AG04450 (cell line): Measurements from ENCODE around the gene SLC24A4. TPM values are rescaled to one million over a fixed set of nuclear protein-coding genes. Genes with fewer than 3 reads are reported as not detected.

ENCODE experiments used
- CTCF ChIA-PET: fragments of 300-600, 350-600 bp; formaldehyde crosslinking; extraction: SDS; loops from one replicate; lab custom pipeline; 2022; ENCODE audit warnings: antibody characterized with exemption, inconsistent platforms; lab: Charles Lee
- POLR2A ChIA-PET: fragments of 350-600 bp; formaldehyde crosslinking; extraction: SDS; loops from one replicate; lab custom pipeline; 2021; ENCODE audit warnings: antibody characterized with exemption, inconsistent platforms; lab: Yijun Ruan, JAX
- DNase-seq: peaks from one replicate; pipeline ENCODE4 v3.0.0-alpha.2; 2011; ENCODE audit warnings: low read depth, low spot score
- H3K27ac ChIP-seq: one replicate; pipeline ENCODE4 v1.5.1; 2012; ENCODE audit warnings: low read depth, low read length, control low read depth
- H3K27me3 ChIP-seq: one replicate; pipeline ENCODE4 v1.6.0; 2012; ENCODE audit warnings: low read length; ENCODE audit not compliant: control insufficient read depth, insufficient read depth
- H3K4me3 ChIP-seq: 2 replicates; pipeline ENCODE4 v1.5.1; 2011; ENCODE audit warnings: mild to moderate bottlenecking, low read depth, low read length, control low read depth
- H3K9me3 ChIP-seq: 2 replicates; pipeline ENCODE4 v1.5.1; 2012; ENCODE audit warnings: low read length; ENCODE audit not compliant: control insufficient read depth, insufficient read depth
- polyA plus RNA-seq: library from polyadenylated mRNA; depleted of rRNA; stranded (reverse); fragments of >200 nt; gene quantifications from 2 replicates; pipeline ENCODE4 v1.2.3, GENCODE V29; 2011
- TF ChIP-seq, protein P1 (sequence below): IDR thresholded peaks from 2 replicates; pipeline ENCODE4 v1.5.1; 2011; ENCODE audit warnings: low read depth, low read length, control low read depth, inconsistent platforms

SLC24A4 gene
- polyA plus RNA-seq, 1 experiment: not detected

DNA sequence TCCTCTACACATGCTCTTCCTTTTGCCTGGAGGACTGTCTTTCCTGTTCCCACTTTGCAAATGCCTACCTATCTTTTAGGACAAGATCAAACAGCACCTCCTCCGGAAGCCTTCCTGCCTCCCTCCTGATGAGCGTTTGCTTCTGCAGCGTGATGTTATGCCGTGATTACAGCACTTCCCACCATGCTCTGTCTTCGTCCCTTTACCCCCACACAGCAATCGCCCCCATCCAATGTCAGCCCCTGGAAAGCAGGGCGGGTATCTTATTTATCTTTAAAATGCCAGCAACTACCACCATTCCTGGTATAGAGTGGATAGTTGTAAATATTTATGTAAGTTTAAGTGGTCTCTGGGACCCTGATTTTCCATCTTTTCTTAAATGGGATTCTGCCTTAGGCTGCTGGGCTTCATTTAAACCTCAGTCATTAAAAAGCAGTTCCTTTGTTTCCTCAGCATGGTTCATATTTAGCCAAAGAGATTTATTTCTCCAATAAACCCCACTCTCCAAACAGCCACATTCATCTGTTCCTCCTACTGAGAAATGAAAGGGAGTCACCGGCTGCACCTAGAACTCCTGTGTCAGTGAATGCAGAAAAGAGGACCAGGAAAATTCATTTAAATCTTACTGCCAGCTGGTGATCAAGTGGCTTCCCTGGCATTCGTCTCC, 33.8 kb upstream of the SLC24A4 start:
- no peak overlapping the region for H3K4me3 ChIP-seq
- CTCF ChIA-PET: no interaction called here
- H3K27ac ChIP-seq: no peak overlapping the region
- DNase-seq: no peak
- POLR2A ChIA-PET: no interaction called here
- H3K27me3 ChIP-seq: peaks cover 9% of the 10 kb centered on the region
- TF ChIP-seq, protein P1, sequence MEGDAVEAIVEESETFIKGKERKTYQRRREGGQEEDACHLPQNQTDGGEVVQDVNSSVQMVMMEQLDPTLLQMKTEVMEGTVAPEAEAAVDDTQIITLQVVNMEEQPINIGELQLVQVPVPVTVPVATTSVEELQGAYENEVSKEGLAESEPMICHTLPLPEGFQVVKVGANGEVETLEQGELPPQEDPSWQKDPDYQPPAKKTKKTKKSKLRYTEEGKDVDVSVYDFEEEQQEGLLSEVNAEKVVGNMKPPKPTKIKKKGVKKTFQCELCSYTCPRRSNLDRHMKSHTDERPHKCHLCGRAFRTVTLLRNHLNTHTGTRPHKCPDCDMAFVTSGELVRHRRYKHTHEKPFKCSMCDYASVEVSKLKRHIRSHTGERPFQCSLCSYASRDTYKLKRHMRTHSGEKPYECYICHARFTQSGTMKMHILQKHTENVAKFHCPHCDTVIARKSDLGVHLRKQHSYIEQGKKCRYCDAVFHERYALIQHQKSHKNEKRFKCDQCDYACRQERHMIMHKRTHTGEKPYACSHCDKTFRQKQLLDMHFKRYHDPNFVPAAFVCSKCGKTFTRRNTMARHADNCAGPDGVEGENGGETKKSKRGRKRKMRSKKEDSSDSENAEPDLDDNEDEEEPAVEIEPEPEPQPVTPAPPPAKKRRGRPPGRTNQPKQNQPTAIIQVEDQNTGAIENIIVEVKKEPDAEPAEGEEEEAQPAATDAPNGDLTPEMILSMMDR: no peak
- no peaks in the 10 kb centered on the region for H3K9me3 ChIP-seq

DNA sequence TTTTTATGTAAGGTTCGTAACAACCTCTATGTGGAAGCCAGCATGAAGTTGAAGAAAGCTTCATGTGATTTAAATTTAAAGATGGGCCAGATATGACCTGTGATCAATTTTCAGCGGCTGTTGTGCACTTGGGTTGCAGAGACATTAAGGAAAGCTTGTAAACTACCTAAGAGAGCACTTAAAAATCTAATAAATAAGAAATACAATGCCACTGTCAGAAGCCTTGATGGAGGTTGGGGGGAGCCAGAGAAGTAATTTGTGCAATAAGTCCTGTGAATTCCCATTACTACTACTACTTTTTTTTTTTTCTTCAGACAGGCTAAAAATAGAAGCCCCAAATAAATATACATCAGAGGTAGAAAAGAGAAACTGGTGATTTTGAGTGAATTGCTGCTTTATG, 30.3 kb upstream of the SLC24A4 start:
- Histone ChIP-seq H3K4me3 (no peak overlapping the region), H3K27me3 (peaks cover 9% of the 10 kb centered on the region), H3K27ac (no peak overlapping the region), H3K9me3 (no peaks in the 10 kb centered on the region)
- ChIA-PET POLR2A (no interaction called here), CTCF (no interaction called here)
- TF ChIP-seq, protein P1: no peak
- DNase-seq: no peak

DNA sequence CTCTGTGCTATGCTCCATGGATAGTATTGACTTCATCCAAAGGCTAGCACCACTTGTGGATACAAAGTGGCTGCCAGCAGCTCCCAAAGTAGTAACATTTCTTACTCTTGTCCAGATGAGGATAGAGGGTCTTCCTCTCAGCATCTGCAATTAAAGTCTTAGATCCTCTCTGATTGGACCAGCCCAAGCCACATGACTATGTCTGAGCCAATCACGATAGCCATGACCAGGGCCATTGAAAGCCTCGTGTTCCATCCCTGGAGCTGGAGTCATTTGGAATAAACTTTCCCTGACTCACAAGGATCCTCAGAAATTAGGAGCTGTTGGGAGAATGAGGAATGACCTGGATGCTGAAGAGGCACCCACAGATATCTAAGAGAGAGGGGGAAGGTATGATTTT, 28.5 kb upstream of the SLC24A4 start:
- ChIA-PET CTCF (interaction anchor here (0.6 kb wide), 1 partner anchor 393 kb away, joined by 3 read pairs; no protein-coding TSS in a partner anchor), POLR2A (no interaction called here)
- no peak overlapping the region for H3K4me3 ChIP-seq
- TF ChIP-seq, protein P1: no peak
- H3K27ac ChIP-seq: no peak overlapping the region
- no peaks in the 10 kb centered on the region for H3K9me3 ChIP-seq
- H3K27me3 ChIP-seq: peaks cover 9% of the 10 kb centered on the region
- no peak for DNase-seq

DNA sequence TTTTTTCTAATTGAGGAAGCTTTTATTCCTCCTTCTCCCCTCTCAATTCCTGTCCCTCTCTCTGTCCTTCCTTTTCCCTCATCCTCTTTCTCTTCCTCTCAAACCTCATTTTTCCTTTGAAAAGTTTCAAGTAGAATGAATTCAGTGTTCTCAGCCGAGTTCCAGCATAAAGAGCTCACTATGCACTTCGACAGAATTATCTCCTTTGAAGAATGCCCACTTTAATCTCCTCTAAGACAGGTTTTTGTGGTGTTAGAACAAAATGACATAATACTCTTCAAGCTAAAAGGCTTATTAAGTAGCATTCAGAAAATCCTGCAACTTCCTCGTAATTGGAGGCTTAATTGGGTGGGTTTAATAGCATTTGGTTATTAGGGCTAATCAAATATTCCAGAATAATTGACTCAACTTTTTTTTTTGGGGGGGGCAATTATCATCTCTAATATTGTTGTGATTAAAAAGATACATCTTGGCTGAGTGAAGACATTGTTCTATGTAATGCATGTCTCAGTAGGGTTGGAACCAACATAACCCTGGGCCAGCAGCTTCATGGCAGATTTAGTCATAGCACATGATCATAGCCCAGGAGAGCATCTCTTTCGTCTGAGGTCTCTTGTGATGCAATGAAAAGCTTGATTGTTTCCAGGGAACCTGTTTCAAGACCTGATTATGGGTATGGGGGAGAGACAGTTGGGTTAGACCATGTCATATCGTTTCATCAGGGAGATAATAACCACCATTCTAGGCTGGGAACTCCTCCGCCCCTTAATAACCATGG, 25.0 kb upstream of the SLC24A4 start:
- no peaks in the 10 kb centered on the region for H3K9me3 ChIP-seq
- CTCF ChIA-PET: no interaction called here
- DNase-seq: no peak
- peaks cover 10% of the 10 kb centered on the region for H3K27me3 ChIP-seq
- no peak overlapping the region for H3K27ac ChIP-seq
- TF ChIP-seq, protein P1: no peak
- H3K4me3 ChIP-seq: no peak overlapping the region
- POLR2A ChIA-PET: no interaction called here

DNA sequence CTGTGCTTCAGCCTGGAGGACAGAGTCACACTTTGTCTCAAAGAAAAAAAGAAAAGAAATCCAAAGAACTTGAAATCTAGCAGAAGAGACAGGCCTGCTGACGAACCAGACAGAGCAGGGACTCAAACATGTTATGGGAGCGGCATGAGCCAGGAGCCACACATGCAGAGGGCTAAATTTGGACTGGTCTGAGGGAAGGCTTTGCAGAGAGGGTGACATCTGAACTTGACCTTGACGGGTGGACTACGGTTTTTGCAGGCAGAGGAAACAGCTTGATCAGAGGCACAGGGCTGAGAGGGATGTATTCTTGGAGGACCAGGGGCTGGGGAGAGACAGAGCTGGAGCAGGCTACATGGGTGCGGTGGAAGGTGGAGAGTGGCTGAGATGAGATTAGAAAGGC, 20.5 kb upstream of the SLC24A4 start:
- no peak overlapping the region for H3K4me3 ChIP-seq
- POLR2A ChIA-PET: no interaction called here
- H3K27me3 ChIP-seq: peaks cover 13% of the 10 kb centered on the region
- CTCF ChIA-PET: no interaction called here
- TF ChIP-seq, protein P1: no peak
- no peak for DNase-seq
- H3K9me3 ChIP-seq: no peaks in the 10 kb centered on the region
- no peak overlapping the region for H3K27ac ChIP-seq
